IMR-90 (cell line): ENCODE measurements around the gene ATP5PB. TPM values are rescaled to one million over a fixed set of nuclear protein-coding genes. Genes with fewer than 3 reads are reported as not detected.

Source experiments
- ATAC-seq: fragments of 200-7000 bp; cut with Tn5 transposase; 2 replicates; pipeline ENCODE4 v1.9.1; 2020; ENCODE audit warnings: low read depth, mild to moderate bottlenecking, moderate library complexity
- BruUV-seq: library from RNA; stranded (reverse); fragments of 400-500 nt; replicated peaks from 2 replicates; lab custom pipeline; 2021; lab: Mats Ljungman, UMichigan
- CTCF ChIA-PET: fragments of 300-600 bp; formaldehyde crosslinking; extraction: SDS; loops from one replicate; lab custom pipeline; 2021; ENCODE audit warnings: antibody characterized with exemption; lab: Yijun Ruan, JAX
- POLR2A ChIA-PET: fragments of 300-600 bp; sonication (Branson Sonifier 250); formaldehyde crosslinking; loops from one replicate; lab custom pipeline; 2022; ENCODE audit warnings: antibody characterized with exemption; ENCODE audit not compliant: unreplicated experiment; lab: Charles Lee
- DNase-seq: peaks from one replicate; pipeline ENCODE4 v3.0.0; 2013
- H2AFZ ChIP-seq: replicated peaks from 2 replicates; pipeline ENCODE3; 2013; ENCODE audit warnings: low read length, mild to moderate bottlenecking; ENCODE audit not compliant: poor library complexity
- H2AK5ac ChIP-seq: 2 replicates; pipeline ENCODE4 v1.6.1; 2013; ENCODE audit warnings: low read depth, low read length, inconsistent platforms
- H2AK9ac ChIP-seq: replicated peaks from 2 replicates; pipeline ENCODE3; 2013; ENCODE audit warnings: mild to moderate bottlenecking, low read depth, low read length, moderate library complexity; ENCODE audit not compliant: poor library complexity
- H2BK120ac ChIP-seq: 2 replicates; pipeline ENCODE4 v1.6.1; 2013; ENCODE audit warnings: low read depth, low read length, inconsistent platforms
- H2BK15ac ChIP-seq: 3 replicates; pipeline ENCODE4 v1.6.1; 2013; ENCODE audit warnings: low read depth, low read length, inconsistent platforms
- H2BK20ac ChIP-seq: 2 replicates; pipeline ENCODE4 v1.6.1; 2013; ENCODE audit warnings: low read depth, mild to moderate bottlenecking, inconsistent platforms, low read length, moderate library complexity
- H2BK5ac ChIP-seq: 2 replicates; pipeline ENCODE4 v1.6.1; 2013; ENCODE audit warnings: mild to moderate bottlenecking, low read depth, low read length, inconsistent platforms; ENCODE audit not compliant: poor library complexity, severe bottlenecking
- H3K14ac ChIP-seq: replicated peaks from 2 replicates; pipeline ENCODE4 v1.6.1; 2013; ENCODE audit warnings: low read depth, low read length, inconsistent platforms
- H3K18ac ChIP-seq: 2 replicates; pipeline ENCODE4 v1.6.1; 2013; ENCODE audit warnings: low read depth, low read length, control low read depth
- H3K23ac ChIP-seq: 2 replicates; pipeline ENCODE4 v1.6.1; 2013; ENCODE audit warnings: low read depth, low read length, inconsistent platforms
- H3K27ac ChIP-seq: 2 replicates; pipeline ENCODE4 v1.5.1; 2013; ENCODE audit warnings: mild to moderate bottlenecking, control low read depth, low read length; ENCODE audit not compliant: insufficient read depth
- H3K27me3 ChIP-seq: 2 replicates; pipeline ENCODE4 v1.6.1; 2013; ENCODE audit warnings: low read length; ENCODE audit not compliant: control insufficient read depth, insufficient read depth
- H3K36me3 ChIP-seq: 2 replicates; pipeline ENCODE4 v1.6.1; 2013; ENCODE audit warnings: low read length, mixed read lengths; ENCODE audit not compliant: control insufficient read depth, insufficient read depth
- H3K4ac ChIP-seq: 2 replicates; pipeline ENCODE4 v1.6.1; 2013; ENCODE audit warnings: low read depth, low read length, inconsistent platforms
- H3K4me1 ChIP-seq: 2 replicates; pipeline ENCODE4 v1.6.1; 2013; ENCODE audit warnings: low read length, mixed read lengths; ENCODE audit not compliant: control insufficient read depth, insufficient read depth
- H3K4me2 ChIP-seq: 2 replicates; pipeline ENCODE4 v1.6.1; 2013; ENCODE audit warnings: low read depth, mild to moderate bottlenecking, control low read depth, low read length, moderate library complexity
- H3K4me3 ChIP-seq: 2 replicates; pipeline ENCODE4 v1.5.1; 2013; ENCODE audit warnings: low read depth, mild to moderate bottlenecking, control low read depth, low read length, moderate library complexity; ENCODE audit not compliant: insufficient read depth
- H3K56ac ChIP-seq: 2 replicates; pipeline ENCODE4 v1.6.1; 2013; ENCODE audit warnings: low read length, inconsistent platforms; ENCODE audit not compliant: insufficient read depth; ENCODE audit errors: extremely low read depth
- H3K79me1 ChIP-seq, 2 experiments: 2 replicates each; pipeline ENCODE4 v1.6.1; 2013; ENCODE audit warnings: low read length in 2 of 2, inconsistent platforms in 1 of 2, low read depth in 1 of 2
- H3K9ac ChIP-seq: 2 replicates; pipeline ENCODE4 v1.6.1; 2013; ENCODE audit warnings: low read depth, low read length, control low read depth
- H3K9me1 ChIP-seq: 2 replicates; pipeline ENCODE4 v1.6.1; 2013; ENCODE audit warnings: low read length, inconsistent platforms; ENCODE audit not compliant: insufficient read depth
- H3K9me3 ChIP-seq: 2 replicates; pipeline ENCODE4 v1.6.1; 2013; ENCODE audit warnings: low read length; ENCODE audit not compliant: control insufficient read depth, insufficient read depth
- H4K20me1 ChIP-seq: 2 replicates; pipeline ENCODE4 v1.6.1; 2013; ENCODE audit warnings: low read length, inconsistent platforms; ENCODE audit not compliant: insufficient read depth
- H4K5ac ChIP-seq: 2 replicates; pipeline ENCODE4 v1.6.1; 2013; ENCODE audit warnings: mild to moderate bottlenecking, low read depth, low read length, control low read depth
- H4K8ac ChIP-seq, 2 experiments: 2 replicates each; pipeline ENCODE4 v1.6.1; 2013; ENCODE audit warnings: low read depth in 2 of 2, low read length in 2 of 2, control low read depth in 1 of 2, inconsistent platforms in 1 of 2
- H4K91ac ChIP-seq: 2 replicates; pipeline ENCODE4 v1.6.1; 2013; ENCODE audit warnings: low read depth, low read length, inconsistent platforms; ENCODE audit not compliant: insufficient read depth
- BHLHE40 ChIP-seq: fragments of 150-350 bp; IDR thresholded peaks from 2 replicates; pipeline ENCODE4 v1.6.1; 2016; ENCODE audit warnings: mild to moderate bottlenecking, low read depth, low read length
- CEBPB ChIP-seq: IDR thresholded peaks from 2 replicates; pipeline ENCODE4 v1.6.1; 2012; ENCODE audit warnings: low read depth, low read length, improper control_type of control experiment
- CHD1 ChIP-seq: IDR thresholded peaks from 2 replicates; pipeline ENCODE4 v1.6.1; 2012; ENCODE audit warnings: low read depth, low read length, improper control_type of control experiment
- FOS ChIP-seq: fragments of 150-350 bp; IDR thresholded peaks from 2 replicates; pipeline ENCODE4 v1.6.1; 2016; ENCODE audit warnings: low read depth, low read length
- MAZ ChIP-seq: IDR thresholded peaks from 2 replicates; pipeline ENCODE4 v1.6.1; 2012; ENCODE audit warnings: low read depth, mild to moderate bottlenecking, low read length, improper control_type of control experiment, moderate library complexity, borderline replicate concordance
- NFE2L2 ChIP-seq: fragments of 150-350 bp; IDR thresholded peaks from 2 replicates; pipeline ENCODE4 v1.6.1; 2016; ENCODE audit warnings: low read depth, mild to moderate bottlenecking, low read length
- RFX5 ChIP-seq: IDR thresholded peaks from 2 replicates; pipeline ENCODE4 v1.8.0; 2012; ENCODE audit warnings: low read depth, mild to moderate bottlenecking, low read length, moderate library complexity
- SMC3 ChIP-seq: fragments of 150-350 bp; IDR thresholded peaks from 2 replicates; pipeline ENCODE4 v1.6.1; 2016; ENCODE audit warnings: low read depth, mild to moderate bottlenecking, antibody characterized with exemption, low read length, moderate library complexity
- WGBS, 2 experiments: methylation state at CpG; one replicate each; pipeline versions ENCODE4 v1.1.5 to v1.1.7; 2013; ENCODE audit warnings: missing lambda C conversion rate in 2 of 2; ENCODE audit not compliant: insufficient read length in 1 of 2; ENCODE audit errors: extremely low coverage in 2 of 2; 5-methylcytosine and 5-hydroxymethylcytosine counted together
- dilution Hi-C: fragments of 300-500 bp; cut with HindIII; formaldehyde crosslinking; loops from one replicate; pipeline ENCODE4 v1.14.3; 2018; ENCODE audit warnings: low sequenced_read_pairs; ENCODE audit not compliant: unreplicated experiment
- in situ Hi-C: fragments of 300-500 bp; cut with MboI; formaldehyde crosslinking; loops from 3 replicates; pipeline ENCODE4 v1.14.3; 2019; ENCODE audit warnings: low sequenced_read_pairs, inconsistent platforms, mixed read lengths
- intact Hi-C: fragments of 100-400 bp; cut with micrococcal nuclease; formaldehyde crosslinking; loops from 2 replicates; pipeline ENCODE4 v1.10.0; 2022
- polyA plus RNA-seq, 3 experiments: library from polyadenylated mRNA; depleted of rRNA; stranded (reverse); fragments of >200 nt; gene quantifications; 2 replicates each; pipeline ENCODE4 v1.2.3, GENCODE V29; 2012; ENCODE audit warnings: low replicate concordance in 1 of 3
- total RNA-seq: library from RNA; depleted of rRNA; stranded (reverse); fragments of >200 nt; gene quantifications from 2 replicates; pipeline ENCODE4 v1.2.3, GENCODE V29; 2012
- TF ChIP-seq, protein P1 (sequence below): fragments of 150-350 bp; IDR thresholded peaks from 2 replicates; pipeline ENCODE4 v1.6.1; 2016; ENCODE audit warnings: low read depth, mild to moderate bottlenecking, low read length, moderate library complexity, borderline replicate concordance
- TF ChIP-seq, protein P2 (sequence below): fragments of 150-350 bp; IDR thresholded peaks from 2 replicates; pipeline ENCODE4 v1.6.1; 2017; ENCODE audit warnings: mild to moderate bottlenecking, antibody characterized with exemption, low read length, low read depth

Gene ATP5PB
- total and polyA plus RNA-seq, 2 of the 4 experiments (the other 2 are of a cell fraction): 234 to 301 TPM

DNA sequence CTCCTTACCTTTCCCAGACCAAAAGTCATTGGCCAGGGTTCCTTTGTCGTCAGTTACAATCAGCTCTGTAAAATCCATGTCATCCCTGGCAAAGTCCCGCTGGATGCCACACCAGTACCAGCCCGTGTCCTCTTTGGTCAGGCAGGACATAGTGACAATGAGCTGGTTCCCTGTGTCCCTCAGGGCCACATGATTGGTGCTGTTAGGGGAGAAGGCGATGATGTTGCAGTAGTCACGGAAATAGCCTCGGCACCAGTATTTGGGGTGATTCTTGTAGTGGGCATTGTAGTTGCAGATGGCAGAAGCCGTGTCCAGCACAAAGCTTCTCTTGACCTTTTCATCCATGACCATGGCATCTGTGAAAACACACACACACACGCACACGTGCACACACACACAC is 39.4 kb downstream of the ATP5PB start:
- Histone ChIP-seq H3K4me2 (no peak overlapping the region), H3K36me3 (no peaks in the 10 kb centered on the region), H3K18ac (no peak overlapping the region), H3K9me1 (no peaks in the 10 kb centered on the region), H2BK20ac (no peak overlapping the region), H3K23ac (no peak overlapping the region), H2BK15ac (no peak overlapping the region), H4K91ac (no peak overlapping the region), H4K20me1 (no peaks in the 10 kb centered on the region), H4K5ac (no peak overlapping the region), H3K14ac (no peak overlapping the region), H3K27me3 (peaks cover 10% of the 10 kb centered on the region), H2AFZ (no peak overlapping the region), H2AK5ac (no peak overlapping the region), H2AK9ac (no peak overlapping the region), H3K4me3 (no peak overlapping the region), H3K9ac (no peak overlapping the region), H3K4me1 (no peaks in the 10 kb centered on the region), H3K56ac (no peak overlapping the region), H4K8ac (no peak overlapping the region), H3K4ac (no peak overlapping the region), H2BK5ac (no peak overlapping the region), H3K79me1 (no peaks in the 10 kb centered on the region), H3K9me3 (no peaks in the 10 kb centered on the region), H2BK120ac (no peak overlapping the region), H3K27ac (no peak overlapping the region)
- WGBS, 2 experiments: 100% methylated on average over 1 of the region's 9 CpGs; no CpG with 5 or more reads in 1 of the 2 experiments
- no peak for ATAC-seq
- intact Hi-C loops: no loop called here
- ChIA-PET POLR2A (no interaction called here), CTCF (no interaction called here)
- BruUV-seq: no TSS peak
- in situ Hi-C loops: loop anchor here (25.0 kb wide), 1 partner anchor 874 kb away; no protein-coding TSS in a partner anchor
- dilution Hi-C loops: no loop called here
- no peak for DNase-seq
- TF ChIP-seq CEBPB (no peak), MAZ (no peak), BHLHE40 (no peak), RFX5 (no peak), FOS (no peak), SMC3 (no peak), NFE2L2 (no peak), CHD1 (no peak)
- TF ChIP-seq, protein P1, sequence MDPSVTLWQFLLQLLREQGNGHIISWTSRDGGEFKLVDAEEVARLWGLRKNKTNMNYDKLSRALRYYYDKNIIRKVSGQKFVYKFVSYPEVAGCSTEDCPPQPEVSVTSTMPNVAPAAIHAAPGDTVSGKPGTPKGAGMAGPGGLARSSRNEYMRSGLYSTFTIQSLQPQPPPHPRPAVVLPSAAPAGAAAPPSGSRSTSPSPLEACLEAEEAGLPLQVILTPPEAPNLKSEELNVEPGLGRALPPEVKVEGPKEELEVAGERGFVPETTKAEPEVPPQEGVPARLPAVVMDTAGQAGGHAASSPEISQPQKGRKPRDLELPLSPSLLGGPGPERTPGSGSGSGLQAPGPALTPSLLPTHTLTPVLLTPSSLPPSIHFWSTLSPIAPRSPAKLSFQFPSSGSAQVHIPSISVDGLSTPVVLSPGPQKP: no peak
- TF ChIP-seq, protein P2, sequence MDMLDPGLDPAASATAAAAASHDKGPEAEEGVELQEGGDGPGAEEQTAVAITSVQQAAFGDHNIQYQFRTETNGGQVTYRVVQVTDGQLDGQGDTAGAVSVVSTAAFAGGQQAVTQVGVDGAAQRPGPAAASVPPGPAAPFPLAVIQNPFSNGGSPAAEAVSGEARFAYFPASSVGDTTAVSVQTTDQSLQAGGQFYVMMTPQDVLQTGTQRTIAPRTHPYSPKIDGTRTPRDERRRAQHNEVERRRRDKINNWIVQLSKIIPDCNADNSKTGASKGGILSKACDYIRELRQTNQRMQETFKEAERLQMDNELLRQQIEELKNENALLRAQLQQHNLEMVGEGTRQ: no peak
